H7 (cell line): ENCODE results near the gene MED25. TPM values are rescaled to one million over a fixed set of nuclear protein-coding genes. Genes with fewer than 3 reads are reported as not detected.
A peak's percentile ranks its signal among the peaks of the same experiment; 100 is the strongest.

Experiments
- DNase-seq: peaks from one replicate; pipeline ENCODE4 v3.0.0; 2012
- H3K27me3 ChIP-seq: 2 replicates; pipeline ENCODE4 v1.6.0; 2011; ENCODE audit warnings: mild to moderate bottlenecking, low read length; ENCODE audit not compliant: control insufficient read depth, insufficient read depth
- H3K36me3 ChIP-seq: replicated peaks from 2 replicates; pipeline ENCODE4 v1.5.1; 2011; ENCODE audit warnings: low read length; ENCODE audit not compliant: control insufficient read depth, insufficient read depth
- H3K4me3 ChIP-seq: 2 replicates; pipeline ENCODE4 v1.5.1; 2011; ENCODE audit warnings: low read depth, mild to moderate bottlenecking, control low read depth, low read length, moderate library complexity; ENCODE audit not compliant: insufficient read depth
- total RNA-seq: library from RNA; depleted of rRNA; stranded (reverse); fragments of >200 nt; shearing (Covaris generic); gene quantifications from 2 replicates; pipeline ENCODE4 v1.2.3, GENCODE V29; 2014

Gene MED25
- total RNA-seq, 1 experiment from 2014 or later, result 53.5 TPM

- H3K27me3 ChIP-seq, result no peaks in the 10 kb centered on the region
- peak within 1 kb of the TSS; percentile 48 for H3K4me3 ChIP-seq
- peaks cover 11% of the 10 kb centered on the region for H3K36me3 ChIP-seq
- peak; percentile 100 for DNase-seq
Measured at GRCh38 chr19:49850487-49851342, 32.6 kb downstream of the MED25 start, which contains the start of gene PTOV1. Gene PTOV1 (plus strand): TSS chr19:49851159.

GRCh38 chr19:49851456-49852259 lies 33.6 kb downstream of the MED25 start:
- peak; percentile 97 for DNase-seq
- Histone ChIP-seq H3K36me3 (peaks cover 12% of the 10 kb centered on the region), H3K4me3 (peak overlapping the region; percentile 48), H3K27me3 (no peaks in the 10 kb centered on the region)

GRCh38 chr19:49852631-49853126 lies 34.6 kb downstream of the MED25 start:
- no peaks in the 10 kb centered on the region for H3K27me3 ChIP-seq
- H3K4me3 ChIP-seq, result no peak overlapping the region
- no peak for DNase-seq

GRCh38 chr19:49853852-49854377 lies 35.8 kb downstream of the MED25 start:
- Histone ChIP-seq H3K27me3 (no peaks in the 10 kb centered on the region), H3K36me3 (peaks cover 17% of the 10 kb centered on the region), H3K4me3 (no peak overlapping the region)
- peak; percentile 41 for DNase-seq

More at GRCh38 chr19:49852631-49853126, 34.6 kb downstream of the MED25 start:
- peaks cover 14% of the 10 kb centered on the region for H3K36me3 ChIP-seq

GRCh38 chr19:49854378-49855263 lies 36.5 kb downstream of the MED25 start:
- H3K4me3 ChIP-seq, result no peak overlapping the region
- H3K36me3 ChIP-seq, result peaks cover 17% of the 10 kb centered on the region
- peak; percentile 41 for DNase-seq
- H3K27me3 ChIP-seq, result no peaks in the 10 kb centered on the region

- Histone ChIP-seq H3K36me3 (peaks cover 22% of the 10 kb centered on the region), H3K4me3 (no peak overlapping the region), H3K27me3 (no peaks in the 10 kb centered on the region)
- DNase-seq, result peak; percentile 52
Measured at GRCh38 chr19:49855277-49855675, 37.2 kb downstream of the MED25 start.

GRCh38 chr19:49855676-49856573 lies 37.8 kb downstream of the MED25 start:
- no peaks in the 10 kb centered on the region for H3K27me3 ChIP-seq
- DNase-seq, result peak; percentile 55
- no peak overlapping the region for H3K4me3 ChIP-seq
- H3K36me3 ChIP-seq, result peaks cover 25% of the 10 kb centered on the region

- H3K4me3 ChIP-seq, result no peak overlapping the region
- no peaks in the 10 kb centered on the region for H3K27me3 ChIP-seq
- DNase-seq, result peak; percentile 58
- H3K36me3 ChIP-seq, result peaks cover 27% of the 10 kb centered on the region
Measured at GRCh38 chr19:49856574-49857021, 38.5 kb downstream of the MED25 start.

GRCh38 chr19:49857061-49857837 lies 39.2 kb downstream of the MED25 start:
- peak; percentile 74 for DNase-seq
- Histone ChIP-seq H3K4me3 (no peak overlapping the region), H3K36me3 (peaks cover 27% of the 10 kb centered on the region), H3K27me3 (no peaks in the 10 kb centered on the region)

GRCh38 chr19:49857838-49858087 lies 39.7 kb downstream of the MED25 start:
- Histone ChIP-seq H3K36me3 (peaks cover 23% of the 10 kb centered on the region), H3K27me3 (no peaks in the 10 kb centered on the region), H3K4me3 (no peak overlapping the region)
- DNase-seq, result no peak

GRCh38 chr19:49858088-49858985 lies 40.2 kb downstream of the MED25 start:
- peak; percentile 67 for DNase-seq
- no peaks in the 10 kb centered on the region for H3K27me3 ChIP-seq
- peaks cover 24% of the 10 kb centered on the region for H3K36me3 ChIP-seq

More at GRCh38 chr19:49858088-49858985, 40.2 kb downstream of the MED25 start:
- H3K4me3 ChIP-seq, result no peak overlapping the region
